ENCODE results near the gene MYO1B. TPM values are rescaled to one million over a fixed set of nuclear protein-coding genes. Genes with fewer than 3 reads are reported as not detected.

MYO1B gene
- total and polyA plus RNA-seq, 2 of the 8 experiments (the other 6 are each of a cell fraction or from before 2014, with no cell fraction given) = 15.5 to 61.2 TPM

DNA sequence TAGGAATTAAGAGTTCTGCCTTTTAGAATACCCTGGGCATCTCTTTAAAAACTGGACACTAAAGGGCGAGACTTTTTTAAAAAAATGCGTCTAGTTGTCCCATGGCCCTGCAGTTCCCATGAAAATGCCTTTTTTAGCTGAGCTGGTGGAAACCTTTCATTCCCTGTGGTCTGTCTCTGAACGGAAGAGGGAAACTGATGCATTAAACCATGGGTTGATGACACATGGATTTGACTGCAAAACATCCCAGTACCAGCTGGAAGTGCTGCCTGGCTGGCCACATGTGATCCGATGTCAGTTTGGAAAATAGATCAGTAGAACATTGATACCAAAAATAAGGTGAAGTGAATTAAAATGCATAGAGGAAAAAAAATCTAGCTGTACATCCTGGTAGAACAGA lies 129.2 kb downstream of the MYO1B start (continued):
- TF ChIP-seq BCL11A (IDR thresholded peaks at IDR 0.05; ENCODE audit: low read depth in 2 of 2, low read length in 2 of 2) (no peak), EP300 (IDR thresholded peaks at IDR 0.05; ENCODE audit: borderline replicate concordance in 1 of 2, low read depth in 2 of 2, low read length in 2 of 2) (no peak)

All from H1 (cell line).